DMS 273 treated with DMSO at 0.1 percent for 48 hours (cell line): Measurements from ENCODE around the gene TAF11L8.
"Not testable (repeated sequence)": the region's sequence is repeated elsewhere in the genome, so short reads cannot be mapped to it uniquely, and the experiment has no call there.

ENCODE experiments used
- DNase-seq: peaks from one replicate; lab custom pipeline; 2025; lab: John Stamatoyannopoulos, UW

TAF11L8 gene

DNA sequence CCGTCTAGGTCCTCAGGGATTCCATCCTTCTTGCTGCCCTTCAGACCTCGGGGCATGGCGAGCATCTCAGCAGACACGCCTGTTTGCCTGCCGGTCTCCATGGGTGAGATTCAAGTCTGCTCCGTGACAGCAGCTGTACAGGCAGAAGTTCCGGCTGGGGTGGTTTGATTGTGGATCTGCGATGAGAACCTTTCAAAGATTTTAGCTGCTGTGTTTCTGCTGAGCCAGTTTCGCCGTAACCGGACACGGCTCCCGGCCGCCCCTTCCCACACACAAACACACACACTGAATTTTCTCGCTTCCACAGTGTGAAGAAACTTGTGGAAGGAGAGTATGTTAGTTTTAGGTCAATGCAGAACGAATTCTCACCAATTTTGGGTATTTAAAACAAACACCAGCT is at the start of gene TAF11L8:
TAF11L8 (minus strand) TSS at position 101 of the 400 bp plus-strand sequence.
- not testable (repeated sequence) for DNase-seq

DNA sequence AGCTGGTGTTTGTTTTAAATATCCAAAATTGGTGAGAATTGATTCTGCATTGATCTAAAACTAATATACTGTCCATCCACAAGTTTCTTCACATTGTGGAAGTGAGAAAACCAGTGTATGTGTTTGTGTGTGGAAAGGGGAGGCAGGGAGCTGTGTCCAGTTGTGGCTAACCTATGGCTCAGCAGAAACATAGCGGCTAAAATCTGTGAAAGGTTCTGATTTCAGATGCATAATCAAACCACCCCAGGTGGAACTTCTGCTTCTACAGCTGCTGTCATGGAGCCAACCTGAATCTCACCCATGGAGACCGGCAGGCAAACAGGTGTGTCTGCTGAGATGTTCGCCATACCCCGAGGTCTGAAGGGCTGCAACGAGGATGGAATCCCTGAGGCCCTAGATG is 43.4 kb upstream of the TAF11L8 start, which contains the start of gene TAF11L14:
TAF11L14 (plus strand) TSS at position 301 of the 400 bp plus-strand sequence.
- no peak for DNase-seq

DNA sequence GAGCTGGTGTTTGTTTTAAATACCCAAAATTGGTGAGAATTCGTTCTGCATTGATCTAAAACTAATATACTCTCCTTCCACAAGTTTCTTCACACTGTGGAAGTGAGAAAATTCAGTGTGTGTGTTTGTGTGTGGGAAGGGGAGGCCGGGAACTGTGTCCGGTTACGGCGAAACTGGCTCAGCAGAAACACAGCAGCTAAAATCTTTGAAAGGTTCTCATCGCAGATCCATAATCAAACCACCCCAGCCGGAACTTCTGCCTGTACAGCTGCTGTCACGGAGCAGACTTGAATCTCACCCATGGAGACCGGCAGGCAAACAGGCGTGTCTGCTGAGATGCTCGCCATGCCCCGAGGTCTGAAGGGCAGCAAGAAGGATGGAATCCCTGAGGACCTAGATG is 41.0 kb upstream of the TAF11L8 start, which contains the start of gene TAF11L13:
TAF11L13 (plus strand) TSS at position 301 of the 400 bp plus-strand sequence.
- not testable (repeated sequence) for DNase-seq

DNA sequence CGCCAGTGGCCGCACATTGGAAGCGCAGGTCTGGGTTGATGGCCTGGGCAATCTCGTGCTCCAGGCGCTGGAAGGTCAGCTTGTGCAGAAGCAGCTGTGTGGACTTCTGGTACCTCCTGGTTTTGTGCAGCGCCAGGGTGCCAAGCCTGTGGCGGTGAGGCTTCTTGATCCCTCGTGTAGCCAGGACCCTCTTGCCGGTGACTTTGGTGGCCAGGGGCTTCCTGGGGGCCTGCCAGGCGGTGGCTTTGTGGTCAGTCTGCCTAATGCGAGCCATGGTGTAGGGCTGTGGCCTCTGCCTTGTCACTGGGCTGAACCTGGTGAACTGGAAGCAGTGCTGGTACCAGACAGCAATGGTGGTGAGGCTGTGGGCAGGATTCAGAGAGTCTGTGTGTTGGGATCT is 34.9 kb upstream of the TAF11L8 start:
- no peak for DNase-seq

DNA sequence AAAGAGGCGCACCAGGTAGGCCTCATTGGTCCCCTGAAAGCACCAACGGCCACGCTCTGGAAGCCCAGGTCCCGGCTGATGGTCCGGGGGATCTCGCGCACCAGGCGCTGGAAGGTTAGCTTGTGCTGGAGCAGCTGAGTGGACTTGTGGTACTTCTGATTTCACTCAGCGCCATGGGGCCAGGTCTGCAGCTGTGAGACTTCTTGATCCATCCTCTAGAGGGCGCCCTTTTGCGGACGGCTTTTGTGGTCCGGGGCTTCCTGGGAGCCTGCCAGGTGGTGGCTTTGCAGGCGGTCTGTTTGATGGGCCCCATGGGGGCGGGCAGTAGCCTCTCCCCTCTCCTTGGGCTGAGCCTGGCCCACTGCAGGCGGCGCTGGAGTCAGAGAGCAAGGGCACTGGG is 29.9 kb upstream of the TAF11L8 start:
- DNase-seq, result no peak

DNA sequence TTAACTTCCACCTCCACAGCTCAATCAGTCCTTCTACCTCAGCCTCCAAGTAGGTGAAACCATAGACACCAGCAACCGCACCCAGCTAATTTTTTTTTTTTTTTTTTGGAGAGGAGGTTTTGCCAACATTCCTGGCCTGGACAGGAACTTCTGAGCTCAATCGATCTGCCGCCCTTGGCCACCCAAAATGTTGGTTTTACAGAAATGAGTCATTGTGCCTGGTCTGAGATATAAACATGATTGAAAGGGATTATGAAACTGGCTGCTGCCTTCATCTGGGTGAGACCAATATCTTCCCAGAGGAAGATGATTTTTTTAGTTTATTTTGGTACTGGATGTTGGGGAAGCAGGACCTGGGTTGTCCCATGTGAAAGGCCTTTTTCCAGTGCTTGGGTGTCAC is 28.6 kb upstream of the TAF11L8 start:
- no peak for DNase-seq

DNA sequence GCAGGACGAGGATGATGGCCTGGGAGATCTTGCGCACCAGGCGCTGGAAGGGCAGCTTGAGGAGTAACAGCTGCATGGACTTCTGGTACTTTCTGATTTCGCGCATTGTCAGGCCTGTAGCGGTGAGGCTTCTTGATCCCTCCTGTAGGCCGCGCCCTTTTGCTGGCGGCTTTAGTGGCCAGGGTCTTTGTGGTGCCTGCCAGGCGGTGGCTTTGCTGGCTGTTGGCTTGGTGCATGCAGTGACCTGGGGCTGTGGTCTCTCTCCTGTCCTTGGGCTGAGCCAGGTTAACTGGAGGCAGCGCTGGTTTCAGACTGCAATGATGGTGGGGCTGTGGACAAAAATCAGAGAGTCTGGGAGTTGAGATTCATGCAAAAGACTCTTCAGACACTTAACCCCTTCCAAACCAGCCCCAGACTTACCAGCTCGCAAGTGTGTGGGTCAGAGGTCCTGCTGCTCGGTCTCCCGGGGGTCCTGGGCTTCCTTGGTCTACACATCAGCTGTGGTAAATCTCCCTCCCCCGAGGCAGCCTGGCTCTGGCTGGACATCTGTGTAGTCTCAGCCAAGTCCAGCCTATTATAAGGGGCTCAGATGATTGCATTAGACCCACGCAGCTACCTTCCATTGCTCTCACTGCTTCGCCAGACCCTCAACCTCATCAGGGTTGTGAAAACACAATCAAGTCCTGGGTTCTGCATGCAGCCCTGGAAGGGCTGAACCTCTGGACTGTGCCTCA is 24.3 kb upstream of the TAF11L8 start:
- no peak for DNase-seq

DNA sequence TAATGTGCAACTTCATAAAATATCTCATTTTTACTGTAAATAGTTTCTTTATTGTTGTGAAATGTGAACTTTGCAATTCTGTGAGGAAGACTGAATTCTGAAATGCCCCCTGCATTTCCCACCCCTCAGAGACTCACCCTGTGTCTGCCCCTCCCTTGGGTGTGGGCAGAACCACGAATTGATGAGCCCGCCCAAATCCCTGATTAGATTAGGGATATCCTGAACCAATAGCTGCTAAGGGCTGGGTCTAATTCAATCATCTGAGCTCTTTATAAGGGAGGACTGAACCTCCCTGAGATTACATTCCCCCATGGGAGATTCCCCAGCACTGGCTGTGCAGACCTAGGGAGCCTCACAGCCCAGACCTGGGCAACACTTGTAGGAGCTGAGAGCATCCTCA is 19.3 kb upstream of the TAF11L8 start, which contains the start of gene TAF11L12:
TAF11L12 (plus strand) TSS at position 301 of the 400 bp plus-strand sequence.
- not testable (repeated sequence) for DNase-seq

DNA sequence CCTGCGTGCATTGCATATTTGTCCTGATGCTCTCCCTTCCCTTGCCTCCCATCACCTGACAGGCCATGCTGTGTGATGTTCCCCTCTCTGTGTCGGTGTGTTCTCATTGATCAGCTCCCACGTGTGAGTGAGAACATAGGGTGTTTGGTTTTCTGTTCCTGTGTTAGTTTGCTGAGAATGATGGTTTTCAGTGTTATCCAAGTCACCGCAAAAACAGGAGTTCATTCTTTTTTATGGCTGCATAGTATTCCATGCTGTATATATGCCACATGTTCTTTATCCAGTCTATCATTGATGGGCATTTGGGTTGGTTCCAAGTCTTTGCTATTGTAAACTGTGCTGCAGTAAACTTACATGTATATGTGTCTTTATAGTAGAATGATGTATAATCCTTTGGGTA is 16.7 kb upstream of the TAF11L8 start:
- DNase-seq, result not testable (repeated sequence)

DNA sequence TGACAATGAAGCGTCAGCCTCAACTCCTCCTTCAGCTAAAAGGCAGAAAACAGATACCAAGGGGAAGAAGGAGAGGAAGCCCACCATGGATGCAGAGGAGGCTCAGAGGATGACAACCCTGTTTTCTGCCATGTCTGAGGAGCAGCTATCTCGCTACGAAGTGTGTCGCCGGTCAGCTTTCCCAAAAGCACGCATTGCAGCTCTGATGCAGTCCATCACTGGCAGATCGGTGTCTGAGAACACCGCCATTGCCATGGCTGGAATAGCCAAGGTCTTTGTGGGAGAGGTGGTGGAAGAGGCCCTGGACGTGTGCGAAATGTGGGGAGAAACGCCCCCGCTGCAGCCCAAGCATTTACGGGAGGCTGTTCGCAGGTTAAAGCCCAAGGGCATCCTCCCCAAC is 14.2 kb upstream of the TAF11L8 start:
- DNase-seq, result no peak

DNA sequence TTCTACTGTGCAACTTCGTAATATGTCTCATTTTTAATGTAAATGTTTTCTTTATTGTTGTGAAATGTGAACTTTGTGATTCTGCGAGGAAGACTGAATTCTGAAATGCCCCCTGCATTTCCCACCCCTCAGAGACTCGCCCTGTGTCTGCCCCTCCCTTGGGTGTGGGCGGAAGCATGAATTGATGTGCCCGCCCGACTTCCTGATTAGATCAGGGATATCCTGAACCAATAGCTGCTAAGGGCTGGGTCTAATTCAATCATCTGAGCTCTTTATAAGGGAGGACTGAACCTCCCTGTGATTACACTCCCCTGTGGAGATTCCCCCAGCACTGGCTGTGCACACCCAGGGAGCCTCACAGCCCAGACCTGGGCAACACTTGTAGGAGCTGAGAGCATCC is 13.1 kb upstream of the TAF11L8 start, which contains the start of gene TAF11L11:
TAF11L11 (plus strand) TSS at position 304 of the 400 bp plus-strand sequence.
- not testable (repeated sequence) for DNase-seq

DNA sequence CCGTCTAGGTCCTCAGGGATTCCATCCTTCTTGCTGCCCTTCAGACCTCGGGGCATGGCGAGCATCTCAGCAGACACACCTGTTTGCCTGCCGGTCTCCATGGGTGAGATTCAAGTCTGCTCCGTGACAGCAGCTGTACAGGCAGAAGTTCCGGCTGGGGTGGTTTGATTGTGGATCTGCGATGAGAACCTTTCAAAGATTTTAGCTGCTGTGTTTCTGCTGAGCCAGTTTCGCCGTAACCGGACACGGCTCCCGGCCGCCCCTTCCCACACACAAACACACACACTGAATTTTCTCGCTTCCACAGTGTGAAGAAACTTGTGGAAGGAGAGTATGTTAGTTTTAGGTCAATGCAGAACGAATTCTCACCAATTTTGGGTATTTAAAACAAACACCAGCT is 7.0 kb upstream of the TAF11L8 start, which contains the start of gene TAF11L10:
TAF11L10 (minus strand) TSS at position 101 of the 400 bp plus-strand sequence.
- DNase-seq, result not testable (repeated sequence)

DNA sequence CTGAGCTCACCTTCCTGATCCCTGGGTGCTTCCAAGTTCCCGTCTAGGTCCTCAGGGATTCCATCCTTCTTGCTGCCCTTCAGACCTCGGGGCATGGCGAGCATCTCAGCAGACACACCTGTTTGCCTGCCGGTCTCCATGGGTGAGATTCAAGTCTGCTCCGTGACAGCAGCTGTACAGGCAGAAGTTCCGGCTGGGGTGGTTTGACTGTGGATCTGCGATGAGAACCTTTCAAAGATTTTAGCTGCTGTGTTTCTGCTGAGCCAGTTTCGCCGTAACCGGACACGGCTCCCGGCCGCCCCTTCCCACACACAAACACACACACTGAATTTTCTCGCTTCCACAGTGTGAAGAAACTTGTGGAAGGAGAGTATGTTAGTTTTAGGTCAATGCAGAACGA is 3.5 kb upstream of the TAF11L8 start, which contains the start of gene TAF11L9:
TAF11L9 (minus strand) TSS at position 140 of the 400 bp plus-strand sequence.
- DNase-seq, result not testable (repeated sequence)

DNA sequence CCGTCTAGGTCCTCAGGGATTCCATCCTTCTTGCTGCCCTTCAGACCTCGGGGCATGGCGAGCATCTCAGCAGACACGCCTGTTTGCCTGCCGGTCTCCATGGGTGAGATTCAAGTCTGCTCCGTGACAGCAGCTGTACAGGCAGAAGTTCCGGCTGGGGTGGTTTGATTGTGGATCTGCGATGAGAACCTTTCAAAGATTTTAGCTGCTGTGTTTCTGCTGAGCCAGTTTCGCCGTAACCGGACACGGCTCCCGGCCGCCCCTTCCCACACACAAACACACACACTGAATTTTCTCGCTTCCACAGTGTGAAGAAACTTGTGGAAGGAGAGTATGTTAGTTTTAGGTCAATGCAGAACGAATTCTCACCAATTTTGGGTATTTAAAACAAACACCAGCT is 5.1 kb downstream of the TAF11L8 start, which contains the start of gene TAF11L7:
TAF11L7 (minus strand) TSS at position 101 of the 400 bp plus-strand sequence.
- DNase-seq, result not testable (repeated sequence)
